Measurements from ENCODE around the gene DFFA.

DFFA gene

DNA sequence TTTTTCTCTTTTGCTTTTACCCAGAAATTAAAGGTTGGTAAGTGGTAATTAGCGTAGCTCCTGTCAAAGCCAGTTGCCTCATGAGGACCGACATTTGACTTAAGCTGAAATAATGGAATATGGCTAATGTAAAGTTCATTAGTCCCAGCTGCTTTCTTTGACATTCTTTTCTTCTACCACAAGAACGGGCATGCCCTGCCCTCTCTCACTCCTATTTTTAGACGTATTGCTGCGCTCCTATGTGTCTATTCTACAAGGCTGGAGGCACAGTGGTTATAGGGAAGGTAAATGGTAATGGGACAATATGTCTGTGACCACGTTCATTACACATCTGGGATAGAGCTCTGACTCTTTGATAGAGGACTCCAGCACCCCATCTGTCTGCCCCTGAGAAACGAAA is 15.7 kb downstream of the DFFA start:
- no peak for DNase-seq
- H3K4me1 ChIP-seq, result no peaks in the 10 kb centered on the region
- no peaks in the 10 kb centered on the region for H3K27me3 ChIP-seq
- TF ChIP-seq CTCF (IDR thresholded peaks at IDR 0.05; ENCODE audit: low read depth, low read length), result no peak
- no peaks in the 10 kb centered on the region for H3K9me3 ChIP-seq
- no peaks in the 10 kb centered on the region for H3K36me3 ChIP-seq
- H3K4me3 ChIP-seq (ENCODE audit: low read depth, low read length), result no peak overlapping the region

- DNase-seq, result no peak
- Histone ChIP-seq H3K4me1 (no peaks in the 10 kb centered on the region), H3K36me3 (no peaks in the 10 kb centered on the region), H3K4me3 (ENCODE audit: low read depth, low read length) (no peak overlapping the region), H3K9me3 (no peaks in the 10 kb centered on the region), H3K27me3 (no peaks in the 10 kb centered on the region)
- no peak for TF ChIP-seq CTCF (IDR thresholded peaks at IDR 0.05; ENCODE audit: low read depth, low read length)
These were observed 16.3 kb downstream of the DFFA start for GRCh38 chr1:10456048-10456447.

GRCh38 chr1:10451287-10451686 is 21.0 kb downstream of the DFFA start:
- TF ChIP-seq CTCF (IDR thresholded peaks at IDR 0.05; ENCODE audit: low read depth, low read length), result no peak
- Histone ChIP-seq H3K9me3 (no peaks in the 10 kb centered on the region), H3K4me3 (ENCODE audit: low read depth, low read length) (no peak overlapping the region), H3K36me3 (no peaks in the 10 kb centered on the region), H3K27me3 (no peaks in the 10 kb centered on the region), H3K4me1 (no peaks in the 10 kb centered on the region)
- no peak for DNase-seq

DNA sequence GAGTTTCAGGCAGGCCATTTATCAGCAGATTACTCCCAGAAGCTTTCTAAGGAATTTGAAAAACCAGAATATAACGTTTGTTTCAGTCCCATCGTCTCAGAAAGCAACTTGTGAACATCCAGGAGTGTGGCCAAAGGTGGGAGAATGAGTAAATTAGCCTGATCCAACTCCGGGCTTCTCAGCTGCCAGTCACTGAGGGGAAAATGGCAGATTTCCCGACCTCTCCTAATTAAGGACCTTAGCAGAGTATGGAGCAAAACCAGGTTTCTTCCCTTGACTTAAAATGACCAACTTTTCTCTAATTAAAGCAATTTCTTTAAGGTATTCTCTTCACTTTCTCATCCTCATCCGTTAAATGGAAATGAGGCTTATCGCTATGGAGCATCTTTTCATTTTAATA is 21.5 kb downstream of the DFFA start:
- no peak for TF ChIP-seq CTCF (IDR thresholded peaks at IDR 0.05; ENCODE audit: low read depth, low read length)
- Histone ChIP-seq H3K4me1 (no peaks in the 10 kb centered on the region), H3K36me3 (no peaks in the 10 kb centered on the region), H3K9me3 (no peaks in the 10 kb centered on the region), H3K4me3 (ENCODE audit: low read depth, low read length) (no peak overlapping the region), H3K27me3 (no peaks in the 10 kb centered on the region)
- DNase-seq, result no peak

DNA sequence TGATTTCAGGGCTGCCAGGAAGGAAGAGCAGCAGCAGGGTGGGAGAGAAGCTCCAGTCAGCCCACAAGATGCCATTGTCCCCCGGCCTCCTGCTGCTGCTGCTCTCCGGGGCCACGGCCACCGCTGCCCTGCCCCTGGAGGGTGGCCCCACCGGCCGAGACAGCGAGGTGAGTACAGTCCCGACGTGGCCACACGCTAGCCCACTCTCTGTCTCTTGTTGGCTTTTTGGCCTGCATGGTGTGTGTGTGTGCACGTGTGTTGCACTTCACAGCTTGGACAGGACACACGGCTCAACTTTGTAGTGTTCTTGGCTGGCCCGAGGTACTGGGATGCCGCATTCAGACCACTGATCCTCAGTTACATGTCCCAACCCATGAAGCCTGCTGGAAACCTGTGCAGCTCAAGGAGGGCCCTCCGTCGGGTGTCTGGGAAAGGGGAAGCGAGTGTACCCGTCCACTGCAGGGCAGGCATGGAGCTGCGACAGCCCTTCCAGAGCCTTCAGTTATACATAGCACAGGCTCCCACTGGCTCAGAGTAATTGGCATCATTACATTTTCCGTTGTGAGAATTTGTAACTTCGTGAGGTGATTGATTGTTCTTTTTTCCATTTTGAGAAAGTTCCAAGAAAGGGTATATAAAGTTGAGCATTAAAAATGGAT is 22.0 kb downstream of the DFFA start:
- Histone ChIP-seq H3K36me3 (no peaks in the 10 kb centered on the region), H3K4me1 (no peaks in the 10 kb centered on the region), H3K9me3 (no peaks in the 10 kb centered on the region), H3K4me3 (ENCODE audit: low read depth, low read length) (no peak overlapping the region), H3K27me3 (no peaks in the 10 kb centered on the region)
- DNase-seq, result no peak
- no peak for TF ChIP-seq CTCF (IDR thresholded peaks at IDR 0.05; ENCODE audit: low read depth, low read length)

- DNase-seq, result no peak
- H3K4me1 ChIP-seq, result no peaks in the 10 kb centered on the region
- H3K27me3 ChIP-seq, result no peaks in the 10 kb centered on the region
- no peak within 1 kb of the TSS for H3K4me3 ChIP-seq (ENCODE audit: low read depth, low read length)
- no peaks in the 10 kb centered on the region for H3K9me3 ChIP-seq
- TF ChIP-seq CTCF (IDR thresholded peaks at IDR 0.05; ENCODE audit: low read depth, low read length), result no peak
- H3K36me3 ChIP-seq, result no peaks in the 10 kb centered on the region
These were observed 22.6 kb downstream of the DFFA start, which contains the start of gene CORT for GRCh38 chr1:10449751-10450150. TSS of gene CORT (plus strand) at chr1:10450031. CDS start at chr1:10450224, 193 bp downstream.

All from BE2C (cell line).